ENCODE results near the gene SH2D5.

SH2D5 gene

GRCh38 chr1:20717452-20718342 lies 14.8 kb downstream of the SH2D5 start, which contains the start of gene KIF17:
TSS of gene KIF17 (minus strand) at chr1:20718007. CDS start at chr1:20717706, 301 bp downstream.
- peaks cover 11% of the 10 kb centered on the region for H3K4me1 Mint-ChIP-seq
- H3K9me3 Mint-ChIP-seq, result no peaks in the 10 kb centered on the region
- peak within 1 kb of the TSS; percentile 11 for H3K27ac Mint-ChIP-seq (ENCODE audit: low read depth)
- ATAC-seq (replicated peaks; ENCODE audit: extremely low read depth, poor library complexity, severe bottlenecking) (peak; percentile 57), DNase-seq (ENCODE audit: low spot score in 2 of 2) (peak; percentile 41 to 48)
- H3K4me3 Mint-ChIP-seq, result peak within 1 kb of the TSS; percentile 76
- peaks cover 20% of the 10 kb centered on the region for H3K27me3 Mint-ChIP-seq
- peaks cover 5% of the 10 kb centered on the region for H3K36me3 Mint-ChIP-seq (ENCODE audit: insufficient read depth)

DNA sequence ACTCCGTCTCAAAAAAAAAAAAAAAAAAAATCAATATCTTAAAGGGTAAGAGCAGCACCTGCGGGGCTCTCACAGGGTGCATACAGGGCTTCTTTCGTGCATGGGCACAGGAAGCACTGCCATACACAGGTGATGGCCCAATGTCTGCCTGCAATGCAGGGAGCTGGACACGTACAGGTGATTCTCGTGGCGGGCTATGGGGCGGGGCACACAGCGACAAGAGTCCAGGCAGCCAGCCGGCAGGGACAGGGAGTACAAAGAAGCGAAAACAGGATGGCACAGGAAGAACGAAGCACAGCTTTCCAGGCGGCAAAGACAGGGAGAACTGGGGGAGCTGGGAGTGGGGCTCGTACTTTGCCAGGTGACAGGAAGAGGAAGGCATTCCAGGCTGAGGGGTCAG lies 16.3 kb downstream of the SH2D5 start:
- peaks cover 11% of the 10 kb centered on the region for H3K4me1 Mint-ChIP-seq
- DNase-seq (ENCODE audit: low spot score in 2 of 2) (no peak), ATAC-seq (replicated peaks; ENCODE audit: extremely low read depth, poor library complexity, severe bottlenecking) (no peak)
- peaks cover 5% of the 10 kb centered on the region for H3K36me3 Mint-ChIP-seq (ENCODE audit: insufficient read depth)
- peak overlapping the region; percentile 76 for H3K4me3 Mint-ChIP-seq
- H3K27me3 Mint-ChIP-seq, result peaks cover 20% of the 10 kb centered on the region
- no peak overlapping the region for H3K27ac Mint-ChIP-seq (ENCODE audit: low read depth)
- no peaks in the 10 kb centered on the region for H3K9me3 Mint-ChIP-seq

- H3K9me3 Mint-ChIP-seq, result no peaks in the 10 kb centered on the region
Observed at GRCh38 chr1:20715406-20715805, 17.1 kb downstream of the SH2D5 start.

GRCh38 chr1:20713440-20713839 lies 19.1 kb downstream of the SH2D5 start:
- peaks cover 5% of the 10 kb centered on the region for H3K4me1 Mint-ChIP-seq
- H3K27me3 Mint-ChIP-seq, result peaks cover 20% of the 10 kb centered on the region
- ATAC-seq (replicated peaks; ENCODE audit: extremely low read depth, poor library complexity, severe bottlenecking), result no peak
- no peak for DNase-seq (ENCODE audit: low spot score in 2 of 2)
- H3K27ac Mint-ChIP-seq (ENCODE audit: low read depth), result no peak overlapping the region
- H3K36me3 Mint-ChIP-seq (ENCODE audit: insufficient read depth), result peaks cover 2% of the 10 kb centered on the region
- H3K9me3 Mint-ChIP-seq, result no peaks in the 10 kb centered on the region
- no peak overlapping the region for H3K4me3 Mint-ChIP-seq

More at GRCh38 chr1:20715406-20715805, 17.1 kb downstream of the SH2D5 start:
- Mint-ChIP-seq H3K36me3 (ENCODE audit: insufficient read depth) (peaks cover 5% of the 10 kb centered on the region), H3K4me3 (no peak overlapping the region), H3K27ac (ENCODE audit: low read depth) (no peak overlapping the region), H3K4me1 (peaks cover 11% of the 10 kb centered on the region), H3K27me3 (peaks cover 20% of the 10 kb centered on the region)
- ATAC-seq (replicated peaks; ENCODE audit: extremely low read depth, poor library complexity, severe bottlenecking), result no peak
- DNase-seq (ENCODE audit: low spot score in 2 of 2), result no peak

GRCh38 chr1:20712215-20712577 lies 20.3 kb downstream of the SH2D5 start:
- ATAC-seq (replicated peaks; ENCODE audit: extremely low read depth, poor library complexity, severe bottlenecking), result no peak
- Mint-ChIP-seq H3K4me3 (no peak overlapping the region), H3K4me1 (peaks cover 5% of the 10 kb centered on the region)

DNA sequence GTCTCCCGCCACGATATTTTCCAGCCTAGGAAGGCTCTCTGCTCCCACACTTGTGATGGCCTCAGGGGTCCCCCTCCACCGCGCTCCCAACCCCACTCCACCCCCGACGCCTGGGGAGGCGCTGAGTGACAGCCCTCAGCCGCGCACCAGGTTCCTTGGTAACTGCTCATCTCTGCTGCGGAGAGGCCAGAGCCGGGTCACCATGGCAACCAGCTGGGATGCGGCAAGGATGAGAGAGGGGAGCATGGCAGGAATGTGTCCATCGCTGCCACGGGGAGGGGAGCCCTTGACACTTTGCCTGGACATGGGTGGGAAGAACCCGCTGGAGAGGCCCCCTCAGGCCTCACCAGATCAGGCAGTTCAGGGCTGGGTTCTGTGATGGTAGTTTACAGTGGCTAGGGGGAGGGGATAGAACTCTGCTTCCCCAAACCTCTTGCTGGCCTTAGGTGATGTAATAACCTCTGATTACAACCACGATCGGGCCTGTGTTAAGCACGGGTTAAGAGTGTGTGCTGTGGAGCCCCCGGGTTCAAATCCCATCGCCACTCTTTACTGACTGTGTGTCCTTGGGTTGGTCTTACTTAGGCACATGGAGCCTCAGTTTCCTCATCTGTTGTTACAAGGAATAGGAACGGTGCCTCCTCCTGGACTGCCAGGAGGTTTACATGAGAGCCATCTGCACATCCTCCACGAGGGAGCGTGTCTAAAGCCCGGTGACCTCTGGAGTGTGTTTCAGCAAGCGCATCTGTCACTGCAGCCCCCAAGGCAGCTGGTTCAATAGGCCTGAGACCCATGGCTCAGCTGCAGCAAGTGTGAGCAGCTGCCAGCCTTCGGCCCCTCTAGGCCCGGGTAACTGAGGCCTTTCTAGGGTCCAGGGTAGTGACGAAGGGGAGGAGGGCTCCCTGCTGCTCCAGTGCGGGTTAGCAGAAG lies 21.0 kb downstream of the SH2D5 start:
- ATAC-seq (replicated peaks; ENCODE audit: extremely low read depth, poor library complexity, severe bottlenecking) (no peak), DNase-seq (ENCODE audit: low spot score in 2 of 2) (no peak)
- no peak overlapping the region for H3K4me3 Mint-ChIP-seq
- H3K27me3 Mint-ChIP-seq, result peaks cover 17% of the 10 kb centered on the region
- peaks cover 2% of the 10 kb centered on the region for H3K36me3 Mint-ChIP-seq (ENCODE audit: insufficient read depth)
- H3K4me1 Mint-ChIP-seq, result peaks cover 5% of the 10 kb centered on the region
- no peak overlapping the region for H3K27ac Mint-ChIP-seq (ENCODE audit: low read depth)
- H3K9me3 Mint-ChIP-seq, result no peaks in the 10 kb centered on the region

More at GRCh38 chr1:20712215-20712577, 20.3 kb downstream of the SH2D5 start:
- Mint-ChIP-seq H3K9me3 (no peaks in the 10 kb centered on the region), H3K27me3 (peaks cover 20% of the 10 kb centered on the region), H3K36me3 (ENCODE audit: insufficient read depth) (peaks cover 2% of the 10 kb centered on the region), H3K27ac (ENCODE audit: low read depth) (no peak overlapping the region)
- DNase-seq (ENCODE audit: low spot score in 2 of 2), result no peak

DNA sequence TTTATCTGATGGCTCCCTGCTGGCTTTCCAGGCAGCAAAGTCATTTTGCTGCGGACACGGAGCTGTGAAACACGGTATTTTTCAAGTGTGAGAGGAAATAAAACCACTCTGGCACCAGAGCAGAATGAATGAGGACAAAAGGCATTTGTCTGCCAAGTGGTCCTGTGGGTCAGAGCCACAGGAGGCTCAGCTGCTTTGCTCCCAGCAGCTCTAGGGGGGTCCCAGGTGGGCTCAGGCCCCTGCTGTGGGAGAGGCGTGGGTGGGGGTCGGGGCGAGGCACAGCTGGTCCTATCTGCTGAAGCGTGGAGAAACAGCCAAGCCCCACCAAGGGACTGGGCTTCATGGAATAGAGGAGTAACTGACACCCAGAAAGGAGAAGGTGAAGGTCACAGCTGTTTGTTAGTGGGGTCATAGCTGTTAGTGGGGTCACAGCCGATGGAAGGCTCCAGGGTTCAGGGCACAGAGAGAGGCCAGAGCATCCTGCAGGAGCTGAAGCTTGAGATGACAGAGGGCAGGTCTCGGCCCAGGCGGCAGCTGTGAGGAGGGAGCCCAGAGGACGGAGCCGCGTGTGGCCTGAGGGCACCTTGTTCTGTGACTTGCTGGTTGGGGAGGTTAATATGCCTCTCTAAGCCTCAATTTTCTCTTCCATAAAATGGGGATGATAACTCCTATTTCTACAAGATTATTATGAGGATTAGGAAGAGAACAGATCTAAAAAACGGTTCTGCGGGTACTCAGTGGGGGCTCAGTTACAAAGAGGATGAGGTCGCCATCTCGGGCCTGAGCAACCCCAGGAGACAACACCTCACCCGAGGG lies 21.8 kb downstream of the SH2D5 start:
- DNase-seq (ENCODE audit: low spot score in 2 of 2) (no peak), ATAC-seq (replicated peaks; ENCODE audit: extremely low read depth, poor library complexity, severe bottlenecking) (no peak)
- no peaks in the 10 kb centered on the region for H3K36me3 Mint-ChIP-seq (ENCODE audit: insufficient read depth)
- H3K4me1 Mint-ChIP-seq, result no peaks in the 10 kb centered on the region
- H3K9me3 Mint-ChIP-seq, result no peaks in the 10 kb centered on the region
- no peak overlapping the region for H3K27ac Mint-ChIP-seq (ENCODE audit: low read depth)
- H3K27me3 Mint-ChIP-seq, result peaks cover 8% of the 10 kb centered on the region
- no peak overlapping the region for H3K4me3 Mint-ChIP-seq

GRCh38 chr1:20709868-20710267 lies 22.6 kb downstream of the SH2D5 start:
- DNase-seq (ENCODE audit: low spot score in 2 of 2) (no peak), ATAC-seq (replicated peaks; ENCODE audit: extremely low read depth, poor library complexity, severe bottlenecking) (no peak)
- no peaks in the 10 kb centered on the region for H3K36me3 Mint-ChIP-seq (ENCODE audit: insufficient read depth)
- no peaks in the 10 kb centered on the region for H3K4me1 Mint-ChIP-seq
- H3K27me3 Mint-ChIP-seq, result peaks cover under 1% of the 10 kb centered on the region
- H3K27ac Mint-ChIP-seq (ENCODE audit: low read depth), result no peak overlapping the region
- H3K4me3 Mint-ChIP-seq, result no peak overlapping the region
- H3K9me3 Mint-ChIP-seq, result no peaks in the 10 kb centered on the region

DNA sequence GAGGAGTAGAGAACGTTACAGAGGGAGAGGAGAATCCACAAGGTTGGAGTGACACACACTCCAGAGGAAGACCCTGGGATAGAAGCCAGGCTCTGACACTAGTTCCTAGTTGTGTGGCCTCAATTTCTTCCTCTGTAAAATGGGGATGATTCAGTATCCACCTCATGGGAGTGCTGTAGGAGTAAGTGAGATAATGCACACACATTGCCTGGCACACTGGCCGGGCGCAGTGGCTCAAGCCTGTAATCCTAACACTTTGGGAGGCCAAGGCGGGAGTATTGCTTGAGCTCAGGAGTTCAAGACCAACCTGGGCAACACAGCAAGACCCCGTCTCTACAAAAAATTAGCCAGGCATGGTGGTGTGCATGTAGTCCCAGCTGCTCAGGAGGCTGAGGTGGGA lies 23.6 kb downstream of the SH2D5 start:
- no peak overlapping the region for H3K27ac Mint-ChIP-seq (ENCODE audit: low read depth)
- DNase-seq (ENCODE audit: low spot score in 2 of 2) (no peak), ATAC-seq (replicated peaks; ENCODE audit: extremely low read depth, poor library complexity, severe bottlenecking) (no peak)
- no peaks in the 10 kb centered on the region for H3K9me3 Mint-ChIP-seq
- no peaks in the 10 kb centered on the region for H3K36me3 Mint-ChIP-seq (ENCODE audit: insufficient read depth)
- H3K4me3 Mint-ChIP-seq, result no peak overlapping the region
- H3K4me1 Mint-ChIP-seq, result no peaks in the 10 kb centered on the region
- no peaks in the 10 kb centered on the region for H3K27me3 Mint-ChIP-seq

GRCh38 chr1:20708057-20708456 lies 24.4 kb downstream of the SH2D5 start:
- no peaks in the 10 kb centered on the region for H3K27me3 Mint-ChIP-seq
- no peaks in the 10 kb centered on the region for H3K4me1 Mint-ChIP-seq
- no peak overlapping the region for H3K4me3 Mint-ChIP-seq
- no peak overlapping the region for H3K27ac Mint-ChIP-seq (ENCODE audit: low read depth)
- no peaks in the 10 kb centered on the region for H3K9me3 Mint-ChIP-seq
- ATAC-seq (replicated peaks; ENCODE audit: extremely low read depth, poor library complexity, severe bottlenecking), result no peak
- no peaks in the 10 kb centered on the region for H3K36me3 Mint-ChIP-seq (ENCODE audit: insufficient read depth)
- DNase-seq (ENCODE audit: low spot score in 2 of 2), result no peak

- H3K36me3 Mint-ChIP-seq (ENCODE audit: insufficient read depth), result peaks cover 2% of the 10 kb centered on the region
- DNase-seq (ENCODE audit: low spot score in 2 of 2), result no peak
- ATAC-seq (replicated peaks; ENCODE audit: extremely low read depth, poor library complexity, severe bottlenecking), result no peak
- no peaks in the 10 kb centered on the region for H3K4me1 Mint-ChIP-seq
- no peak overlapping the region for H3K27ac Mint-ChIP-seq (ENCODE audit: low read depth)
- H3K27me3 Mint-ChIP-seq, result no peaks in the 10 kb centered on the region
- H3K9me3 Mint-ChIP-seq, result no peaks in the 10 kb centered on the region
- no peak overlapping the region for H3K4me3 Mint-ChIP-seq
Observed at GRCh38 chr1:20706841-20707240, 25.7 kb downstream of the SH2D5 start.

GRCh38 chr1:20705203-20705755 lies 27.2 kb downstream of the SH2D5 start:
- no peaks in the 10 kb centered on the region for H3K27me3 Mint-ChIP-seq
- H3K4me3 Mint-ChIP-seq, result no peak overlapping the region
- DNase-seq (ENCODE audit: low spot score in 2 of 2) (no peak), ATAC-seq (replicated peaks; ENCODE audit: extremely low read depth, poor library complexity, severe bottlenecking) (no peak)
- peaks cover 2% of the 10 kb centered on the region for H3K36me3 Mint-ChIP-seq (ENCODE audit: insufficient read depth)
- H3K4me1 Mint-ChIP-seq, result no peaks in the 10 kb centered on the region
- no peaks in the 10 kb centered on the region for H3K9me3 Mint-ChIP-seq
- no peak overlapping the region for H3K27ac Mint-ChIP-seq (ENCODE audit: low read depth)
